GM21528 (cell line): Measurements from ENCODE around the gene CLCNKB.

Experiments used
- ATAC-seq: cut with Tn5 transposase; IDR thresholded peaks from one replicate; pipeline ENCODE4 v1.9.1; 2021; ENCODE audit warnings: mild to moderate bottlenecking, moderate library complexity; ENCODE audit not compliant: unreplicated experiment, low FRiP score

Gene CLCNKB

GRCh38 chr1:16090076-16090826, 46.7 kb downstream of the CLCNKB start:
- ATAC-seq, result no peak

- ATAC-seq, result no peak
Measured at GRCh38 chr1:16091296-16091695, 47.7 kb downstream of the CLCNKB start.

- ATAC-seq, result no peak
Measured at GRCh38 chr1:16092097-16092922, 48.7 kb downstream of the CLCNKB start.

- no peak for ATAC-seq
Measured at GRCh38 chr1:16092923-16093511, 49.4 kb downstream of the CLCNKB start.

GRCh38 chr1:16093611-16094010, 50.0 kb downstream of the CLCNKB start:
- no peak for ATAC-seq

- no peak for ATAC-seq
Measured at GRCh38 chr1:16094453-16095158, 51.0 kb downstream of the CLCNKB start.

GRCh38 chr1:16095447-16095846, 51.9 kb downstream of the CLCNKB start:
- no peak for ATAC-seq

- no peak for ATAC-seq
Measured at GRCh38 chr1:16099412-16099811, 55.8 kb downstream of the CLCNKB start.

GRCh38 chr1:16101623-16102022, 58.0 kb downstream of the CLCNKB start:
- no peak for ATAC-seq
